ENCODE data around the gene WDFY4. TPM values are rescaled to one million over a fixed set of nuclear protein-coding genes. Genes with fewer than 3 reads are reported as not detected.

The WDFY4 gene
- total RNA-seq, 4 donors from 2014 or later = 1.6 to 5.1 (median 3.0) TPM

- 68 to 69% methylated on average over 4 of the region's 4 CpGs for WGBS, 2 donors (ENCODE audit: low coverage in 1 of 2)
- ATAC-seq = no peak
- H3K36me3 ChIP-seq = no peaks in the 10 kb centered on the region
- H3K9me3 ChIP-seq = no peaks in the 10 kb centered on the region
- H3K4me3 ChIP-seq = no peak overlapping the region
- TF ChIP-seq EP300 (IDR thresholded peaks at IDR 0.05) (no peak), POLR2AphosphoS5 (IDR thresholded peaks at IDR 0.05) (no peak), POLR2A (IDR thresholded peaks at IDR 0.05) (no peak), CTCF (IDR thresholded peaks at IDR 0.05) (no peak)
- no peaks in the 10 kb centered on the region for H3K4me1 ChIP-seq
- no peaks in the 10 kb centered on the region for H3K27me3 ChIP-seq
- H3K27ac ChIP-seq = no peak overlapping the region
These were observed 84.3 kb downstream of the WDFY4 start for GRCh38 chr10:48768926-48769325.

GRCh38 chr10:48769706-48770435 lies 85.2 kb downstream of the WDFY4 start:
- H3K27ac ChIP-seq = no peak overlapping the region

GRCh38 chr10:48770561-48771089 lies 86.0 kb downstream of the WDFY4 start:
- H3K27me3 ChIP-seq = no peaks in the 10 kb centered on the region
- WGBS, 2 donors (ENCODE audit: low coverage in 1 of 2) = 40 to 67% methylated on average over 1 of the region's 1 CpG

More at GRCh38 chr10:48769706-48770435, 85.2 kb downstream of the WDFY4 start:
- TF ChIP-seq CTCF (IDR thresholded peaks at IDR 0.05) = no peak
- no peak for TF ChIP-seq EP300 (IDR thresholded peaks at IDR 0.05)
- TF ChIP-seq POLR2AphosphoS5 (IDR thresholded peaks at IDR 0.05) = no peak
- TF ChIP-seq POLR2A (IDR thresholded peaks at IDR 0.05) = no peak
- no peak overlapping the region for H3K4me3 ChIP-seq
- H3K27me3 ChIP-seq = no peaks in the 10 kb centered on the region
- H3K4me1 ChIP-seq = no peaks in the 10 kb centered on the region
- no peaks in the 10 kb centered on the region for H3K9me3 ChIP-seq
- no peak for ATAC-seq
- WGBS, 2 donors (ENCODE audit: low coverage in 1 of 2) = 83 to 87% methylated on average over 11 to 13 of the region's 15 CpGs
- no peaks in the 10 kb centered on the region for H3K36me3 ChIP-seq

GRCh38 chr10:48771234-48771633 lies 86.6 kb downstream of the WDFY4 start:
- WGBS, 2 donors (ENCODE audit: low coverage in 1 of 2) = 67 to 83% methylated on average over 3 to 4 of the region's 4 CpGs
- H3K4me3 ChIP-seq = no peak overlapping the region
- TF ChIP-seq CTCF (IDR thresholded peaks at IDR 0.05) (no peak), POLR2AphosphoS5 (IDR thresholded peaks at IDR 0.05) (no peak), EP300 (IDR thresholded peaks at IDR 0.05) (no peak), POLR2A (IDR thresholded peaks at IDR 0.05) (no peak)

More at GRCh38 chr10:48770561-48771089, 86.0 kb downstream of the WDFY4 start:
- Histone ChIP-seq H3K4me1 (no peaks in the 10 kb centered on the region), H3K4me3 (no peak overlapping the region), H3K27ac (no peak overlapping the region), H3K36me3 (no peaks in the 10 kb centered on the region), H3K9me3 (no peaks in the 10 kb centered on the region)
- no peak for TF ChIP-seq EP300 (IDR thresholded peaks at IDR 0.05)
- TF ChIP-seq POLR2A (IDR thresholded peaks at IDR 0.05) = no peak
- TF ChIP-seq CTCF (IDR thresholded peaks at IDR 0.05) = no peak
- no peak for TF ChIP-seq POLR2AphosphoS5 (IDR thresholded peaks at IDR 0.05)
- ATAC-seq = no peak

GRCh38 chr10:48772059-48772458 lies 87.4 kb downstream of the WDFY4 start:
- Histone ChIP-seq H3K27ac (no peak overlapping the region), H3K27me3 (no peaks in the 10 kb centered on the region), H3K36me3 (no peaks in the 10 kb centered on the region), H3K4me3 (no peak overlapping the region), H3K4me1 (no peaks in the 10 kb centered on the region), H3K9me3 (no peaks in the 10 kb centered on the region)
- WGBS, 2 donors (ENCODE audit: low coverage in 1 of 2) = 79 to 81% methylated on average over 5 to 9 of the region's 10 CpGs
- no peak for ATAC-seq
- TF ChIP-seq CTCF (IDR thresholded peaks at IDR 0.05) (no peak), EP300 (IDR thresholded peaks at IDR 0.05) (no peak), POLR2A (IDR thresholded peaks at IDR 0.05) (no peak), POLR2AphosphoS5 (IDR thresholded peaks at IDR 0.05) (no peak)

More at GRCh38 chr10:48771234-48771633, 86.6 kb downstream of the WDFY4 start:
- Histone ChIP-seq H3K4me1 (no peaks in the 10 kb centered on the region), H3K27ac (no peak overlapping the region), H3K9me3 (no peaks in the 10 kb centered on the region), H3K36me3 (no peaks in the 10 kb centered on the region), H3K27me3 (no peaks in the 10 kb centered on the region)
- ATAC-seq = no peak

Data from gastroesophageal sphincter (tissue), 4 donors.